Stomach (tissue), 9 donors: ENCODE measurements around the gene NYAP2. TPM values are rescaled to one million over a fixed set of nuclear protein-coding genes. Genes with fewer than 3 reads are reported as not detected.

ENCODE experiments used
- DNase-seq, 2 donors: peaks; one replicate each; pipeline versions ENCODE4 v3.0.0 to v3.0.0-alpha.2; 2013 to 2019
- H3K27ac ChIP-seq, 5 donors: fragments of 200-600 bp in 4 of 5; sonication (generic) in 4 of 5; one replicate each; pipeline ENCODE4 v1.5.1; 2013 to 2019; ENCODE audit warnings: mild to moderate bottlenecking in 1 of 5, moderate library complexity in 1 of 5
- H3K27me3 ChIP-seq, 3 donors: fragments of 200-600 bp; sonication (generic); one replicate each; pipeline ENCODE4 v1.5.1; 2017 to 2019; ENCODE audit warnings: mixed run types in 1 of 3
- H3K36me3 ChIP-seq, 4 donors: fragments of 200-600 bp; sonication (generic); 1 replicate in 3 of 4; 2 replicates in 1 of 4; pipeline ENCODE4 v1.5.1; 2016 to 2019
- H3K4me1 ChIP-seq, 4 donors: fragments of 200-600 bp; sonication (generic); one replicate each; pipeline ENCODE4 v1.5.1; 2016 to 2019
- H3K4me3 ChIP-seq, 4 donors: fragments of 200-600 bp; sonication (generic) in 3 of 4; one replicate each; pipeline ENCODE4 v1.5.1; 2016 to 2019; ENCODE audit warnings: mild to moderate bottlenecking in 1 of 4
- H3K9me3 ChIP-seq, 4 donors: fragments of 200-600 bp; sonication (generic); one replicate each; pipeline ENCODE4 v1.5.1; 2016 to 2019
- CTCF ChIP-seq, 7 experiments: fragments of 450-650 bp in 4 of 7; fragments of 200-600 bp in 3 of 7; sonication (generic) in 3 of 7; IDR thresholded peaks; one replicate each; pipeline ENCODE4 v1.5.1; 2016 to 2019; ENCODE audit warnings: antibody characterized with exemption in 7 of 7, control low read depth in 2 of 7, mild to moderate bottlenecking in 1 of 7
- EP300 ChIP-seq: sonication (generic); formaldehyde crosslinking; IDR thresholded peaks from one replicate; pipeline ENCODE4 v1.6.1; 2017; ENCODE audit warnings: antibody characterized with exemption
- POLR2A ChIP-seq, 4 donors: fragments of 450-650 bp; IDR thresholded peaks; one replicate each; pipeline ENCODE4 v1.6.1; 2016; ENCODE audit warnings: antibody characterized with exemption in 4 of 4, control low read depth in 2 of 4, mild to moderate bottlenecking in 1 of 4, moderate library complexity in 1 of 4
- POLR2AphosphoS5 ChIP-seq, 3 donors: sonication (generic); formaldehyde crosslinking; IDR thresholded peaks; one replicate each; pipeline ENCODE4 v1.6.1; 2016; ENCODE audit warnings: antibody characterized with exemption in 3 of 3
- WGBS, 5 donors: extraction: QIAGEN DNeasy Blood & Tissue Kit in 3 of 5; methylation state at CpG; one replicate each; pipeline versions ENCODE4 v1.1.5 to v1.1.7; 2013 to 2018; 5-methylcytosine and 5-hydroxymethylcytosine counted together
- intact Hi-C: fragments of 100-400 bp; cut with DNase I; formaldehyde crosslinking; loops from one replicate; pipeline ENCODE4 v1.15.1; 2023; ENCODE audit warnings: low total_unique reads
- polyA plus RNA-seq, 3 donors: library from polyadenylated mRNA; stranded (reverse); fragments of 200-250 nt; gene quantifications; one replicate each; pipeline ENCODE4 v1.2.3, GENCODE V29; 2013
- total RNA-seq, 5 donors: library from RNA; depleted of rRNA; stranded (reverse); fragments of >200 nt; gene quantifications; one replicate each; pipeline versions ENCODE4 v1.1.0 to v1.2.3, GENCODE V29; 2014 to 2016
- donor health status: healthy with polysubstance abuse.
- donor health status: Bipolar disorder and iron deficiency.
- donor health status: healthy.

Gene NYAP2
- total and polyA plus RNA-seq, 8 donors, result under 0.01 to 0.18 (median 0.03) TPM; not detected in 5

- H3K27me3 ChIP-seq, result no peaks in the 10 kb centered on the region
- TF ChIP-seq POLR2A (IDR thresholded peaks at IDR 0.05) (no peak), CTCF (IDR thresholded peaks at IDR 0.05) (peak in 2 of 7 experiments; percentile 11 to 22), POLR2AphosphoS5 (IDR thresholded peaks at IDR 0.05) (no peak), EP300 (no peak)
- H3K4me1 ChIP-seq, result no peaks in the 10 kb centered on the region
- no peak for DNase-seq
- no peak overlapping the region for H3K4me3 ChIP-seq
- no peaks in the 10 kb centered on the region for H3K36me3 ChIP-seq
- intact Hi-C loops, result no loop called here
- H3K9me3 ChIP-seq, result no peaks in the 10 kb centered on the region
- H3K27ac ChIP-seq, result no peak overlapping the region
Observed at GRCh38 chr2:225556461-225556860, 157.0 kb downstream of the NYAP2 start.

- Histone ChIP-seq H3K27me3 (no peaks in the 10 kb centered on the region), H3K4me1 (no peaks in the 10 kb centered on the region), H3K9me3 (no peaks in the 10 kb centered on the region), H3K36me3 (no peaks in the 10 kb centered on the region), H3K4me3 (no peak overlapping the region), H3K27ac (no peak overlapping the region)
- WGBS, 5 donors, result 73 to 79% (median 74%) methylated on average over 6 of the region's 6 CpGs
- DNase-seq, result no peak
- intact Hi-C loops, result no loop called here
- no peak for TF ChIP-seq CTCF (IDR thresholded peaks at IDR 0.05)
- no peak for TF ChIP-seq EP300
- no peak for TF ChIP-seq POLR2AphosphoS5 (IDR thresholded peaks at IDR 0.05)
- no peak for TF ChIP-seq POLR2A (IDR thresholded peaks at IDR 0.05)
Observed at GRCh38 chr2:225558399-225559071, 159.0 kb downstream of the NYAP2 start.

- Histone ChIP-seq H3K4me1 (no peaks in the 10 kb centered on the region), H3K27me3 (no peaks in the 10 kb centered on the region), H3K4me3 (no peak overlapping the region), H3K27ac (no peak overlapping the region), H3K9me3 (no peaks in the 10 kb centered on the region), H3K36me3 (no peaks in the 10 kb centered on the region)
- intact Hi-C loops, result no loop called here
- TF ChIP-seq EP300, result no peak
- TF ChIP-seq POLR2AphosphoS5 (IDR thresholded peaks at IDR 0.05), result no peak
- TF ChIP-seq POLR2A (IDR thresholded peaks at IDR 0.05), result no peak
- no peak for TF ChIP-seq CTCF (IDR thresholded peaks at IDR 0.05)
- DNase-seq, result no peak
- WGBS, 5 donors, result 62 to 72% (median 72%) methylated on average over 1 of the region's 1 CpG
Observed at GRCh38 chr2:225559072-225559415, 159.5 kb downstream of the NYAP2 start.

- Histone ChIP-seq H3K27me3 (no peaks in the 10 kb centered on the region), H3K36me3 (no peaks in the 10 kb centered on the region), H3K4me1 (no peaks in the 10 kb centered on the region), H3K27ac (no peak overlapping the region), H3K9me3 (peaks cover 0 to 11% (median 3%) of the 10 kb centered on the region in 4 donors), H3K4me3 (no peak overlapping the region)
- no peak for TF ChIP-seq EP300
- TF ChIP-seq POLR2A (IDR thresholded peaks at IDR 0.05), result no peak
- TF ChIP-seq CTCF (IDR thresholded peaks at IDR 0.05), result no peak
- peak in 1 of 3 donors; percentile 8 for TF ChIP-seq POLR2AphosphoS5 (IDR thresholded peaks at IDR 0.05)
- DNase-seq, result peak in 1 of 2 donors; percentile 78
- 30 to 60% (median 37%) methylated on average over 4 of the region's 4 CpGs for WGBS, 5 donors
- intact Hi-C loops, result no loop called here
Observed at GRCh38 chr2:225566798-225567197, 167.3 kb downstream of the NYAP2 start.
